GM20431 (cell line): ENCODE measurements around the gene BTNL3.
"Not testable (repeated sequence)": the region's sequence is repeated elsewhere in the genome, so short reads cannot be mapped to it uniquely, and the experiment has no call there.

ENCODE experiments used
- in situ Hi-C: fragments of 300-500 bp; cut with MseI, MboI; formaldehyde crosslinking; loops from one replicate; pipeline ENCODE4 v1.15.0; 2020; ENCODE audit warnings: low sequenced_read_pairs; ENCODE audit not compliant: unreplicated experiment

Gene BTNL3

GRCh38 chr5:180988592-180988991 is at the start of gene BTNL3:
BTNL3 (plus strand) TSS chr5:180988846; CDS start chr5:180989029, 183 bp downstream.
- in situ Hi-C loops = no loop called here

GRCh38 chr5:180950291-180950949 is 38.2 kb upstream of the BTNL3 start:
- in situ Hi-C loops = no loop called here

DNA sequence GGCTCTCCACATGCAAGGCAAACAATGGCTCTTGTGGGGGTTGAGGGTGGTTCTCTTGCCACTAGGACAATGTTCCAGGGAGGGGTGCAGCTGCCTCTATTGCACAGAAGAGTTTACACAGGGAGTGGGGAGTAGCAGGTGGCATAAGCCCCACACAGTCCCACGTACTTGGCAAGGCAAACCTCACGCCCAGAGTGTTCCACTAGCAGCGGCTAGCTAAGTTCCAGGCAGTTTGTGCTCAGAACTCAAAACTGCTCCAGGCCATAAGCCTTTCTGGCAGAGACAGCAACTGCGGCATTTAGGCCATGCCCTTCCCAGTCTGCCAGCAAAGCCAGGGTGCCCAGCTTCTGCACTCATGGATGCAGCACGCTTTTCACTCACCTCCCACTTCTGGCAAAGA is 29.0 kb upstream of the BTNL3 start:
- in situ Hi-C loops = no loop called here

DNA sequence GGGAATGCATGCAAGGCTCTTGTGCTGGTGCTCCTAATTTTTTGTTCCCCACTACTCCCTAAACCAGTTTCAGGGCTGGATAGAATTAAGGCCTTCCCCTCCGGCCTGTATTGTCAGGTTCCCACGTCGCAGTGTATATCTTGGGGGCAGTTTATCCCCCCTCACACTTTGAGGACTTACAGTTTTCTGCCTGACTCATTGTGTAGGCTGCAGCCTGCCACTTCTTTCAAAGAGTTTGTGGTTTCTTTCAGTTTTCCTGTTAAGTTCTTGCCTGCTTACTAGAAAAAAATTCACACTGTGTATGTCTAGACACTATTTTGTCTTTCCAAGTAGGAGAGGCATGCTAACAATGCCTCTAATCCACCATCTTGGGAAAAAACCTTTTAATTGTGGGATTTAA is 28.4 kb upstream of the BTNL3 start:
- in situ Hi-C loops = no loop called here

GRCh38 chr5:180969406-180969805 is 19.2 kb upstream of the BTNL3 start:
- in situ Hi-C loops = no loop called here

DNA sequence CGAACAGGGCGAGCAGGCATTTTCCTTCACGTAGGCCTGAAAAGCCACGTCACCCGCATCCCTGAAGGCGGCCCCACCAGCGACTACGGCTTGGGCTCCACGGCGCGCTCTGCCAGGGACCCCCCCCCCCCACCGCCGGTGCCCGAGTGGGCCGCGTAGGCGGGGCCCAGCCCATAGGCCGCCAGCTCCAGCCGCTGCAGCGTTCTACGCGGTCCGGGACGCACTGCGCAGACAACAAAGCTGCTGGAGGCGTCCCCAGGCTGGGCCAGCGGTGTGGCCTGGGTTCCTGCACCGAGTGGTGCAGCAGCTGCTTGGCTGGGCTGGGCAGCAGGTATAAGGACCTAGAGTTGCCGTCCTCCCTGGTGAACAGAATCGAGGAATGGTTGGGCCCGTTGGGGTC is 18.3 kb upstream of the BTNL3 start:
- in situ Hi-C loops = no loop called here

DNA sequence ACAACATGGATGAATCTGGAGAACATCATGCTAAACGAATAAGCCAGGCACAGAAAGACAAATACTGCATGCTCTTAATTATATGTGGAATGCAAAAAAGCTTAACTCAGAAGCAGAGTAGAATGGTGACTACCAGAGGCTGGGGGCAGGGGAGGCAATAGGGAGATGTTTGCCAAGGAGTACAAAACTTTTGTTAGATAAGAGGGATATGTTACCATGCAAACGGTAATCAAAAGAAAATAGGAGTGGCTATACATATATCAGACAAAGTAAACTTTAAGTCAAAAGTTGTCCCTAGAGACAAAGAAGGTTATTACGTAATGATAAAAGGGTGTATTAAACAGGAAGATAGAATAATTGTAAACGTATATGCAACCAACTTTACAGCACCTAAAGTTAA is 17.8 kb upstream of the BTNL3 start:
- in situ Hi-C loops = no loop called here

DNA sequence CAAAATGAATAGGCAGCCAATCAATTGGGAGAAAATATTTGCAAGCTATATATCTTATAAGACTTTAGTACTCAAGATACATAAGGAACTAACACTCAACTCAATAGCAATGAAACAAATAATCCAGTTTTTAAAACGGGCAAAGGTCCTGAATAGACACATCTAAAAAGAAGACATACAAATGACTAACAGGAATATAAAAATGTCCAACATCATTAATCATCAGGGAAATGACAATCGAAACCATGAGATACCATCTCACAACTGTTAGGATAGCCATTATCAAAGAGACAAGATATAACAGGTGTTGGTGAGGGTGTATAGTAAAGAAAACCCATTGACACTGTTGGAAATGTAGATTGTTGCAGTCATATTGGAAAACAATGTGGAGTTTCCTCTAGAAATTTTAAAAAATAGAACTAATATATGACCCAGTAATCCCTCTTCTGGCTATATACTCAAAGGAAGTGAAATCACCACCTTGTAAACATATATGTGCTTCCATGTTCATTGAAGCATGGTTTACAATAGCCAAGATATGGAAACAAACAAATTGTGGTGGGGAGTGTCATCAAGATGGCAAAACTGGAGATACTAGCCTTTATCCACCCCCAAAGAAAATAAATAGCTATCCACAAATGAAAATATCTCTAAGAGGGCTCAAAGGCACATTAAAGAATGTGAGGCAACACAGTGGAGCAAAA is 13.9 kb upstream of the BTNL3 start:
- in situ Hi-C loops = no loop called here

DNA sequence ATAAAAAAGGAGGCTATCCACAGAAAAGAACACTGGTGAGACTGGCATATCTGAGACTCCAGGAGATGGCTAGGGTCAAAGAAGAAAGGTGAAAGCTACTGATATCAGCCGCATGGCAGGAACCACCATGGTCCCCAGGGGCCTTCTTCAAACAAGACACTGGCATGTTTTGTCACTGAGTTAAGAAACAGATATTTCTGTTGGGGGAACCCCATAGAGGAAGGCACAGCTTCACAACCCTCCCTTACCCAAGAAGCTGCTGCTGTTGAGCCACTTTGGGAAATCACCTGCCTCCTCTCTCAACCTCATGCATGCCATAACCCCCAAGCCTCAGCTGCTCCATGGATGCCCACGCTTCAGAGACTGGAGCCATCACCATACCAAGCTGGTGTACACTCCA is 13.3 kb upstream of the BTNL3 start:
- in situ Hi-C loops = no loop called here

DNA sequence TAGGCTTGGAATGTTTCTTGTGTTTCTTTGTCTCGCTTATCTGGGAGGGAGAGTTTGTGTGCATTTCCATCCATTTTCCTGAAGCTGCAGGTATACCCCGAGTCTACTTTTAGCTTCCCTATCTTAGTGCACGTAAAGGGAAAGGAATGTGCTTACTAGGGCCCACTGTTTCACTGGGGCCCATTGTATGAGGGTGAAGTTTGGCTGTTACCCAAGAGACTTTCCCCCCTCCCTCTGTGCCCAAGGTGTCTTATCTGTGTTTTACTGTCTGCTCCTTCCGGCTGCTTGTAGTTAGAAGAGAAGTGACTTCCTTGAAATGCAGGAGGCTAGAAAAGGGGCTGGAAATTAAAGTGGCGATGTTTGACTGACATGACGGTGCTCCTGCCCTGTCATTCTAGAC is 12.1 kb upstream of the BTNL3 start:
- in situ Hi-C loops = no loop called here

DNA sequence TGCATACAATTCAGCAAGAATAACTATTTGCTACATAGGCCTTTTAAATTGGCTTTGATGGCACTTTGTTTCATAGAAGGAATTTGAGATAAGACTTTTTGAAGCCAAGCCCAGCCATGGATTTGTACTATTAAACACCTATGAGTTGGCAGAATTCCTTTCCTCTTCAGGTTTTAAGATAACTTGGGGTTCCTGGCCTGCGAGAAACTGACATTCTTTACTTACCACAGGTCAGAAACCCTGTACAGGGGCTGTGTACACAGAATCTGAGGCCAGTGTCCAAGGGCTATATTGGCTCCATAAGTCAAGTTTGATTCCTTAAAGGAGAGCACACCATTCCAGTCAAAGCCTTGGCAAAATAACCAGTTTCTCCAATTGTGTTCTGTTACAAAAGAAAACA is 10.8 kb upstream of the BTNL3 start:
- in situ Hi-C loops = no loop called here

- in situ Hi-C loops = no loop called here
Measured at GRCh38 chr5:180982008-180982741, 6.5 kb upstream of the BTNL3 start.

- in situ Hi-C loops = no loop called here
Measured at GRCh38 chr5:180988016-180988415, 630 bp upstream of the BTNL3 start.

DNA sequence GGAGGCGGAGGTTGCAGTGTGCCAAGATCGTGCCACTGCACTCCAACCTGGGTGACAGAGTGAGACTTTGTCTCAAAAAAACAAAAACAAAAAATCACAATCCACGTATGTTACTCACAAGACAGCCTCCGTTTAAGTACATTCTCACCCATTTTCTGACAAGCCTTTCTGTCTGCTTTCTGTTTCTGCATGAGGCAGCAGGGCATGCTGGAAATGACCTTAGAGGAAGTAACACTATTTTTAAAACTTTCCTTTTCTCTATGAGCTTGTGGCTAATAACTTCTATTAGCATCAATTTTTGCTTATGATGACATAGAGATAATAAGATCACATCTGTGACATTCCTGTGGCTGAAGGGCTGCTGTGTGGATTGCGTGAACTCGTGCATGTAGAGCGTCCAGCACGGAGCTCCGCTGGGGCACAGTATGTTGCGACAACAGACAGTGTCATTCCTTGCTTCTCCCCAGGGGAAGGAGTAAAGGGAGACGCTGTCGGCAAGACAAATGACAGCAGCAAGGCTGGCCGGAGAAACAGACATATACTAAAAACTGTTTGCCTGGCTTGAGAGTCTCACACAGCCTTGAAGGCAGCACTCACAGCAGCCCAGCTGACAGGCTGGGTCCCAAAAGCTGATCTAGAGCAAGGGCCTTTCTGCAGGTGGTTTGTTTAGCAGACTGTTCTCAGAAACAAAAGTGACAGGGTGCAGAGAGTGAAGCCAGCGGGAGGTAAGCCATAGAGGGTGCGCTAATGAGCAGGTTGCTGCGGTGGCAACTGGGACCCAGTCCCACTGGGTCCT is 1.6 kb downstream of the BTNL3 start:
- in situ Hi-C loops = no loop called here

DNA sequence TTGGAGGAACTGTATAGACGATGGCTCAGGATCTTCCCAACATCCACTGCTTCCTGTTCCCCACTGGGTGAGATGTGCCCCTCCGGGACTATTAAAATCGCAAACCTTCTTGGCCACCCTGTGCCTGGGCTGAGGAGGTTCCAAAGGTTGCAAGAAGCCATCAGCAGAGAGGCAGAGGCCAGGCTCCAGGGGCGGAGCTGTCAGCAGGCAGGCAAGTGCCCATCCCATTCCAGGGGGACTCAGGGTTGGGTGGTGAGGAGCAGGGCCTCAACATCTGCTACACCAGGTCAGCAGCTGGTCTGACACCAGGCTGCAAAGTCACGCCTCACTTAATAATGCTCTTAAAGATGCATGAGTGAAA is 2.2 kb downstream of the BTNL3 start:
- in situ Hi-C loops = no loop called here

DNA sequence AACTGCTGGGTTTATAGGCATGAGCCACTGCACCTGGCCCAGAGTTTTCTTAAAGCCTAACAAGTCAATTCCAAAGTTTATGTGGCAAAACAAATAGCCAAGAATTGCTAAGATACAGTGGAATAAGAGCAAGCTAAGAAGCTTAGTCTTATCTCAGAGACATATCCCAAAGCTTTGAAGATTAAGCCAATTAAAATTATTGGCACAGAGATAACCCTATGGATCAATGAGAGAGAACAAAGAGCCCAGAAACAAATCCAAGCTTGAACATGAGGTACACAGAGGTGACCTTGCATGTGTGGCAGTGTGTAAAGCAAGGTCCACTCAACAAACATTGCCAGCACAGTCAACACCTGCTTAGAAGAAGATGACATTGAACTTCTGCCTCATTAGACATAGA is 13.3 kb downstream of the BTNL3 start:
- in situ Hi-C loops = no loop called here

DNA sequence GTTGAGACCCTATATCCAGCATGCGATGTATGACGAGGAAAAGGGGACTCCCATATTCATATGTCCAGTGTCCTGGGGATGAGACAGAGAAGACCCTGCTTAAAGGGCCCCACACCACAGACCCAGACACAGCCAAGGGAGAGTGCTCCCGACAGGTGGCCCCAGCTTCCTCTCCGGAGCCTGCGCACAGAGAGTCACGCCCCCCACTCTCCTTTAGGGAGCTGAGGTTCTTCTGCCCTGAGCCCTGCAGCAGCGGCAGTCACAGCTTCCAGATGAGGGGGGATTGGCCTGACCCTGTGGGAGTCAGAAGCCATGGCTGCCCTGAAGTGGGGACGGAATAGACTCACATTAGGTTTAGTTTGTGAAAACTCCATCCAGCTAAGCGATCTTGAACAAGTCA is 17.1 kb downstream of the BTNL3 start:
- in situ Hi-C loops = no loop called here

GRCh38 chr5:181008136-181008535 is 19.5 kb downstream of the BTNL3 start:
- in situ Hi-C loops = no loop called here

- in situ Hi-C loops = not testable (repeated sequence)
Measured at GRCh38 chr5:181010018-181010417, 21.4 kb downstream of the BTNL3 start.

- in situ Hi-C loops = not testable (repeated sequence)
Measured at GRCh38 chr5:181014654-181015053, 26.0 kb downstream of the BTNL3 start.

DNA sequence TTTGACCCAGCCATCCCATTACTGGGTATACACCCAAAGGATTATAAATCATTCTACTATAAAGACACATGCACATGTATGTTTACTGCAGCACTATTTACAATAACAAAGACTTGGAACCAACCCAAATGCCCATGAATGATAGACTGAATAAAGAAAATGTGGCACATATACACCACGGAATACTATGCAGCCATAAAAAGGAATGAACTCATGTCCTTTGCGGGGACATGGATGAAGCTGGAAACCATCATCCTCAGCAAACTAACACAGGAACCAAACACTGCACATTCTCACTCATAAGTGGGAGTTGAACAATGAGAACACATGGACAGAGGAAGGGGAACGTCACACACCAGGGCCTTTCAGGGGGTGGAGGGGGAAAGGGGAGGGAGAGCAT is 28.8 kb downstream of the BTNL3 start:
- in situ Hi-C loops = not testable (repeated sequence)
